Body of pancreas (tissue), 4 donors: ENCODE results near the gene SLC38A3.

Experiments
- POLR2A ChIP-seq, 3 donors: fragments of 450-650 bp; IDR thresholded peaks; one replicate each; pipeline ENCODE4 v1.6.1; 2016; ENCODE audit warnings: antibody characterized with exemption in 3 of 3, mild to moderate bottlenecking in 2 of 3
- TF ChIP-seq, protein P1 (sequence below), 7 experiments: fragments of 450-650 bp in 4 of 7; fragments of 200-600 bp in 3 of 7; sonication (generic) in 3 of 7; IDR thresholded peaks; one replicate each; pipeline ENCODE4 v1.5.1; 2016 to 2019; ENCODE audit warnings: antibody characterized with exemption in 7 of 7

DNA sequence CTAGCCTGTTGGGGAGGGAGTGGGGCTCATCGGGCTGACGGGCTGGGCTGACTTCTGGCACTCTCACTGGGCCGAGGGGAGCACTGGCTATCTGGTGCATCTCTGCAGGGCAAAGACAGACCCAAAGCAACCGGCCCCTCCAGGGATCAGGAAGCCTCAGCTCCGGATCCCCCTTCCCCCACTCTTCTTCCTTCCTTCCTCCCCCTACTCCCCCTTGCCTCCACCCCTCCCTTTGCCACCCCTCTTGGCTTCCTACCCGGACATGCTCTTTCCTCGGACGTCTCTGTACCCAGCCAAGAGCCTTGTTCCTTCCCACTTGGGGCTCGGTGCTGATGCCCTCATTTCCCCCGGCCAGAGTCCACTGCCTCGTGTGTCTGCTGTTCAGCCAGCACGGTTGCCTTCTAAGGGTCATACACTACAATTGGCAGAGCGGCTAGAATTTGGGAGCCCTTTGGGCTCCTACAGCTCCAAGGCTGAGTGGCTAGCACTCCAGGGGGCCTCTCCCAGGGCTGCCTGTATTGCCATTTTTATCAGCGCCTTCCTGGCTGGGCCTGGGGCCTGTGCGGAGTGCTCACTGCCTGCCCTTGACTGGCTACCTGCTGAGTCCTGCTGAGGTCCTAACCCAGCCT, 39.0 kb upstream of the SLC38A3 start:
- TF ChIP-seq, protein P1, sequence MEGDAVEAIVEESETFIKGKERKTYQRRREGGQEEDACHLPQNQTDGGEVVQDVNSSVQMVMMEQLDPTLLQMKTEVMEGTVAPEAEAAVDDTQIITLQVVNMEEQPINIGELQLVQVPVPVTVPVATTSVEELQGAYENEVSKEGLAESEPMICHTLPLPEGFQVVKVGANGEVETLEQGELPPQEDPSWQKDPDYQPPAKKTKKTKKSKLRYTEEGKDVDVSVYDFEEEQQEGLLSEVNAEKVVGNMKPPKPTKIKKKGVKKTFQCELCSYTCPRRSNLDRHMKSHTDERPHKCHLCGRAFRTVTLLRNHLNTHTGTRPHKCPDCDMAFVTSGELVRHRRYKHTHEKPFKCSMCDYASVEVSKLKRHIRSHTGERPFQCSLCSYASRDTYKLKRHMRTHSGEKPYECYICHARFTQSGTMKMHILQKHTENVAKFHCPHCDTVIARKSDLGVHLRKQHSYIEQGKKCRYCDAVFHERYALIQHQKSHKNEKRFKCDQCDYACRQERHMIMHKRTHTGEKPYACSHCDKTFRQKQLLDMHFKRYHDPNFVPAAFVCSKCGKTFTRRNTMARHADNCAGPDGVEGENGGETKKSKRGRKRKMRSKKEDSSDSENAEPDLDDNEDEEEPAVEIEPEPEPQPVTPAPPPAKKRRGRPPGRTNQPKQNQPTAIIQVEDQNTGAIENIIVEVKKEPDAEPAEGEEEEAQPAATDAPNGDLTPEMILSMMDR (IDR thresholded peaks at IDR 0.05) = no peak
- no peak for TF ChIP-seq POLR2A (IDR thresholded peaks at IDR 0.05)
